Measurements from ENCODE around the gene CCDC57.

GRCh38 chr17:82081546-82081945, 131.1 kb downstream of the CCDC57 start:
- TF ChIP-seq CTCF (conservative IDR thresholded peaks at IDR 0.05; ENCODE audit: low read depth, low read length) (no peak), EZH2 (IDR thresholded peaks at IDR 0.05; ENCODE audit: low read length, unreplicated experiment) (no peak), EZH2phosphoT487 (IDR thresholded peaks at IDR 0.05; ENCODE audit: borderline replicate concordance, low read length) (no peak)
